ENCODE data around the gene RHO.

The RHO gene

GRCh38 chr3:129519896-129520715 lies 8.3 kb upstream of the RHO start:
- no peak for DNase-seq (ENCODE audit: low read depth in 2 of 2)

DNA sequence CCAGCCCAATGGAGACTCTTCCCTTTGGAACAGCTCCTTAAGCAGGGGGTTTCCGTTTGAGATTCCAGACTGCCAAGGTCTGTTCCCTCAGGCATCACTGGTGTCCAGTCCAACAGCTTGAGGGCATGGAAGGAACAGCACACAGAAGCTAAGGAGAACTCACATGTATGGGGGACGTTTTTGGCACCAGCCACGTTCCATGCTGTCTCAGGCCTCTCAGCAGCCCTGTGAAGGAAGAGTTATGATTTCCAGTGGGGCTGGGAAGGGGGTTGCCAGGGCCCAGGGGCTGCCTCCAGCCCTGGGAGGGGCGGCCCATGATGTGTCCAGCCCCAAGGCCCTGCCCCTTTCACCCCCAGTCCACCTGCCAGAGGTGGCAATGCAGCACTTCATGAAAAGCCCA lies 7.5 kb upstream of the RHO start:
- DNase-seq (ENCODE audit: low read depth in 2 of 2) = no peak

- DNase-seq (ENCODE audit: low read depth in 2 of 2) = no peak
These were observed 6.8 kb upstream of the RHO start for GRCh38 chr3:129521611-129522010.

- DNase-seq (ENCODE audit: low read depth in 2 of 2) = no peak
These were observed 5.5 kb upstream of the RHO start for GRCh38 chr3:129522953-129523352.

DNA sequence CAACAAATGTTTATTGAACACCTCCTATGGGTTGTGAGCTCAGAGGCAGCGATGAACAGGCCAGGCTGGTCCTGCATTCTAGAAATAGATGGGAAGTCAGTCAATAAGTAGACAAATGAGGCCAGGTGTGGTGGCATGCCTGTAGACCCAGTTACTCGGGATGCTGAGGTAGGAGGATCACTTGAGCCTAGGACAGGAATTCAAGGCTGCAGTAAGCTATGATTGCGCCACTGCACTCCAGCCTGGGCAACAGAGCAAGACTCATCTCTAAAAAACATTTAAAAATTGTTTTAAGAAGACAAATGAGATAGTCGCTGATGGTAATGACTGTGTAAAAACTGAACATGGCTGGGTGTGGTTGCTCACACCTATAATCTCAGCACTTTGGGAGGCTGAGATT lies 4.4 kb upstream of the RHO start:
- no peak for DNase-seq (ENCODE audit: low read depth in 2 of 2)

DNA sequence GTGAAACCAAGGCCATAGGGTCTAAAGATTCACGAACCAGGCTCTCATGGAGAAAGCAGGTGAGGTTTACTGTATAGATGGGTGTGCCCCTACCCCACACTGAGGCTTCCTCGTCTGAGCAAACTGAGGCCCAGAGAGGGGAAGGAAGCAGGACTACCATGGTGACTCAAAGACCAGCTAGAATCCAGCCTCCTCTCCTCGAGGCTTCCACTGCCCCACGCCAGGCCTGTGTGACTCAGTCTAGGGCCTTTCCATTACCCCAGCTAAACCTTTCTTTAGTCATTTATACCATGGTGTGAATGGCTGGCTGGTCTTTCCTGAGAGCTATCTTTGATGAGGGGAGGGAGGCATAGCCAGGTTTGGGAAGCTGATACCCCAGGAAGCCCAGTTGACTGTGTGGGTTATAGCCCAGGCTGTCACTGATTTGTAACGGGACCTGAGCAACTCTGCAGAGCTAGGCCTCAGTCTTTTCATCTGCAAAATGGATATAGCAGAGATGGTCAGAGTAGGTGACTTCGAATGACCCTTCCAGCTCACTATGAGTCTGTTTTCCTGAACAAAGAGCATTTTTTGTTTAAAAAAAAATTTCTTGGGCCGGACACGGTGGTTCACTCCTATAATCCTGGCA lies 3.0 kb upstream of the RHO start:
- no peak for DNase-seq (ENCODE audit: low read depth in 2 of 2)

DNA sequence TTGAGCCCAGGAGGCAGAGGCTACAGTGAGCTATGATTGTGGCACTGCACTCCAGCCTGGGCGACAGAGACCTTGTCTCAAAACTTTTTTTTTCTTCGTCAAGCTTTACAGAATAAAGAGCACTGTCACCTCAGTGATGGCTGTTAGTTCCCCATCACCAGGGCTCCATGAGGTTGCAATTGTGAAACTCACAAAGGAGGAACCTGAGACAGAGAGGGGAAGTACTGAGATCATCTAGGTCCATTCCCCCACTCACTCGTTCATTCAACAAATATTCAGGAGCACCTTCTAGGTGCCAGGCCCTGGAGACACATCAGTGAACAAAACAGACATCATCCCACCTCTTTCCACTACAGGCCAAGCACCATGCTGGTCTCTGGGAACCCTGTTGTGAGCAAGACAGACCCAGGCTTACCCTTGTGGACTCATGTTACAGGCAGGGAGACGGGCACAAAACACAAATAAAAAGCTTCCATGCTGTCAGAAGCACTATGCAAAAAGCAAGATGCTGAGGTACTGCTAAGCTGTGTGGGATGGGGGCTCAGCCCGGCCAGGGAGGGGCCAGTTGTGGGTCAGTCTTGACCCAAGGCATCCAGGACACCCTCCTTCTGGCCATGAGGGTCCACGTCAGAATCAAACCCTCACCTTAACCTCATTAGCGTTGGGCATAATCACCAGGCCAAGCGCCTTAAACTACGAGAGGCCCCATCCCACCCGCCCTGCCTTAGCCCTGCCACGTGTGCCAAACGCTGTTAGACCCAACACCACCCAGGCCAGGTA lies 2.1 kb upstream of the RHO start:
- DNase-seq (ENCODE audit: low read depth in 2 of 2) = no peak

GRCh38 chr3:129527262-129527661 lies 1.2 kb upstream of the RHO start:
- no peak for DNase-seq (ENCODE audit: low read depth in 2 of 2)

GRCh38 chr3:129529436-129530210 lies 1.2 kb downstream of the RHO start:
- DNase-seq (ENCODE audit: low read depth in 2 of 2) = no peak

DNA sequence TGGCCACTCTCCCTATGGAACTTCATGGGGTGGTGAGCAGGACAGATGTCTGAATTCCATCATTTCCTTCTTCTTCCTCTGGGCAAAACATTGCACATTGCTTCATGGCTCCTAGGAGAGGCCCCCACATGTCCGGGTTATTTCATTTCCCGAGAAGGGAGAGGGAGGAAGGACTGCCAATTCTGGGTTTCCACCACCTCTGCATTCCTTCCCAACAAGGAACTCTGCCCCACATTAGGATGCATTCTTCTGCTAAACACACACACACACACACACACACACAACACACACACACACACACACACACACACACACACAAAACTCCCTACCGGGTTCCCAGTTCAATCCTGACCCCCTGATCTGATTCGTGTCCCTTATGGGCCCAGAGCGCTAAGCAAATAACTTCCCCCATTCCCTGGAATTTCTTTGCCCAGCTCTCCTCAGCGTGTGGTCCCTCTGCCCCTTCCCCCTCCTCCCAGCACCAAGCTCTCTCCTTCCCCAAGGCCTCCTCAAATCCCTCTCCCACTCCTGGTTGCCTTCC lies 1.9 kb downstream of the RHO start:
- no peak for DNase-seq (ENCODE audit: low read depth in 2 of 2)

DNA sequence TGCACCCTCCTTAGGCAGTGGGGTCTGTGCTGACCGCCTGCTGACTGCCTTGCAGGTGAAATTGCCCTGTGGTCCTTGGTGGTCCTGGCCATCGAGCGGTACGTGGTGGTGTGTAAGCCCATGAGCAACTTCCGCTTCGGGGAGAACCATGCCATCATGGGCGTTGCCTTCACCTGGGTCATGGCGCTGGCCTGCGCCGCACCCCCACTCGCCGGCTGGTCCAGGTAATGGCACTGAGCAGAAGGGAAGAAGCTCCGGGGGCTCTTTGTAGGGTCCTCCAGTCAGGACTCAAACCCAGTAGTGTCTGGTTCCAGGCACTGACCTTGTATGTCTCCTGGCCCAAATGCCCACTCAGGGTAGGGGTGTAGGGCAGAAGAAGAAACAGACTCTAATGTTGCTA lies 2.4 kb downstream of the RHO start:
- DNase-seq (ENCODE audit: low read depth in 2 of 2) = no peak

DNA sequence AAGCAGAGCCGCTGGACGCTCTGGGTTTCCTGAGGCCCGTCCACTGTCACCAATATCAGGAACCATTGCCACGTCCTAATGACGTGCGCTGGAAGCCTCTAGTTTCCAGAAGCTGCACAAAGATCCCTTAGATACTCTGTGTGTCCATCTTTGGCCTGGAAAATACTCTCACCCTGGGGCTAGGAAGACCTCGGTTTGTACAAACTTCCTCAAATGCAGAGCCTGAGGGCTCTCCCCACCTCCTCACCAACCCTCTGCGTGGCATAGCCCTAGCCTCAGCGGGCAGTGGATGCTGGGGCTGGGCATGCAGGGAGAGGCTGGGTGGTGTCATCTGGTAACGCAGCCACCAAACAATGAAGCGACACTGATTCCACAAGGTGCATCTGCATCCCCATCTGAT lies 3.3 kb downstream of the RHO start:
- DNase-seq (ENCODE audit: low read depth in 2 of 2) = no peak

- DNase-seq (ENCODE audit: low read depth in 2 of 2) = no peak
These were observed 3.8 kb downstream of the RHO start for GRCh38 chr3:129532261-129532660.

DNA sequence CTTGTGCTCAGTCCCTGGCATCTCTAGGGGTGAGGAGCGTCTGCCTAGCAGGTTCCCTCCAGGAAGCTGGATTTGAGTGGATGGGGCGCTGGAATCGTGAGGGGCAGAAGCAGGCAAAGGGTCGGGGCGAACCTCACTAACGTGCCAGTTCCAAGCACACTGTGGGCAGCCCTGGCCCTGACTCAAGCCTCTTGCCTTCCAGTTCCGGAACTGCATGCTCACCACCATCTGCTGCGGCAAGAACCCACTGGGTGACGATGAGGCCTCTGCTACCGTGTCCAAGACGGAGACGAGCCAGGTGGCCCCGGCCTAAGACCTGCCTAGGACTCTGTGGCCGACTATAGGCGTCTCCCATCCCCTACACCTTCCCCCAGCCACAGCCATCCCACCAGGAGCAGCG lies 5.0 kb downstream of the RHO start:
- no peak for DNase-seq (ENCODE audit: low read depth in 2 of 2)

GRCh38 chr3:129534428-129535027 lies 6.1 kb downstream of the RHO start:
- DNase-seq (ENCODE audit: low read depth in 2 of 2) = no peak

GRCh38 chr3:129535075-129535474 lies 6.6 kb downstream of the RHO start:
- no peak for DNase-seq (ENCODE audit: low read depth in 2 of 2)

DNA sequence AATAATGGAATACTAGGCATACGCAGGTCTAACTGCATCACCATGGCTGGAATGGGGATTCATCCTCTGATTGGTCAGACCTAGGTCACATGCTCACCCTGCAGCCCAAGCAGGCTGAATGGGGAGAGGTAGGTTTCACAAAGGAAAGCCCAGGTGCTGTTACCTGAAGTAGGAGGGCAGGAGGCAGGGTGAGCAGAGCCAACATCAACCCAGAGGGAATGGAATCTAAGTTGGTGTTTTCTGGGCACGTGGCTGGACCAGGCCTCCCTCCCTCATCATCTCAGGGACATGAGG lies 7.9 kb downstream of the RHO start:
- DNase-seq (ENCODE audit: low read depth in 2 of 2) = no peak

DNA sequence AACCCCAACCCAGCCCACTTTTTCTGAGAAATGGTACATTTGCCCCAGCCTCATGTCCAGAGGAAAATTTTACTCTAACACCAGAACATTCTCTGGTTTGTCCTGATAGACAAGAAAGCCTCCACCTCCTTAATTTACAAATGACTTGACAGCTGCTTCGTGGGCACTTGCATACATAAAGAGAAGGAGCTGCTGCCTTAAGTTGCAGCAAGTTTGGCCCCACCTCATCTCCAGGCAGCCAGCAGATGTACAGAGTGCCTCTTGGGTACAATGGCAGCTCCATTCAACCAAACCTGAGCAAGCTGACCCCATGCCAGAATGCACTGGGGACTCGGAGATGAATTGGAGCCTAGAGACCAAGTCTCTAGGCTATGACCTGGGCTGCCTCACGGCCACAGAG lies 8.4 kb downstream of the RHO start:
- DNase-seq (ENCODE audit: low read depth in 2 of 2) = no peak

GRCh38 chr3:129539206-129539605 lies 10.8 kb downstream of the RHO start:
- DNase-seq (ENCODE audit: low read depth in 2 of 2) = no peak

DNA sequence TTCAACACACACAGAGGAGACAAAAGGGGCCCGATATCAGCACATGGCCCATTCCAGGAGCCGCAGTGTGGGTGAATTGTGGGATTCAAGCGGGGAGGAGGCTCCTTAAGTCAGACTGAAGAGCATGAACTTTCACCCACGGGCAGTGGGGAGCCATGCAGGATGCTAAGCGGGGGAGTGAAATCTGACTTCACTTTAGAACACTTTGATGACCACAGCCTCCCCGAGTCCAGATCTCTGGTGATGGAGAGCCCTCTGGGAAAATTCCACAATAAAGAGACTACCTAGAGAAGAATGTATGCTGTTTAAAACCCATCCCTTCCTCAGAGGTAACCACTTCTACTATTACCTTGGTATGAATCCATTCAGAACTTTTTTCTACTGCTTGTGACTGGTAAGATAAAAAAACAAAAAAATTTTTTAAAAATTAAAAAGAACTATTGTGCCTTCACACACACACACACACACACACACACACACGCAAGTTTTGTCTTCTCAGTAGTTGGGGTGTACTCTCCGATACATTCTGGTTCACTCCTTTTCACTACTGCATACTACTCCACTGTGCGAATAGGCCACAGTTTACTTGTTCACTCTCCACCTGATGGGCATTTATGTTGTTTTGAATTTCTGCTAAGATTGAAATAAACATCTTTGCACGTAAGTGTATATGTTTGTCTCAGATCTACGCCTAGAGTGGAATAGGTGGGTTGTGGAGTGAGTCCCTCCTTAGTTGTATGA lies 12.5 kb downstream of the RHO start:
- no peak for DNase-seq (ENCODE audit: low read depth in 2 of 2)

DNA sequence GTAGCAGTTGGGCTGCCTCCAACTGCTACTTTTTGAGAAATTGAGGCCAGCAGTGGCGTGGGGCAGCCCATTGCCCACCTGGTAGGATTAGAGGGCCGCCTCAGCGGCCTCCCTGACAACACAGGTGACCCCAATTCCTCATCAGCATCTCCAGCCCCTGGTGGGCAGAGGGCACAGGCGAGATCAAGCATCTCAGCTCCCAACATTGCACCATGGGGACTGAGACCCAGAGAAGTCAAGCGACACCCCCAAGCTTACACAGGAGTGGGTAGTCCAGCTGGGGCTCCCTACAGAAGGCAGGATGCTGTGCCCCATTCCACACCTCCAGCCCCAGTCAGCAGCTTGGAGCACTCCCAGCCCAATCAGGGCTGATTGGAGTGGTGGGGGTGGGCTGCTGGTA lies 14.3 kb downstream of the RHO start:
- no peak for DNase-seq (ENCODE audit: low read depth in 2 of 2)

Data from stimulated activated CD4-positive, alpha-beta T cell treated with anti-CD3 and anti-CD28 coated beads, Interleukin-1b, Interleukin-23, amount 100 ng/mL, for 4 hours (primary cell).